ENCODE results near the gene SLC43A1.

The SLC43A1 gene

DNA sequence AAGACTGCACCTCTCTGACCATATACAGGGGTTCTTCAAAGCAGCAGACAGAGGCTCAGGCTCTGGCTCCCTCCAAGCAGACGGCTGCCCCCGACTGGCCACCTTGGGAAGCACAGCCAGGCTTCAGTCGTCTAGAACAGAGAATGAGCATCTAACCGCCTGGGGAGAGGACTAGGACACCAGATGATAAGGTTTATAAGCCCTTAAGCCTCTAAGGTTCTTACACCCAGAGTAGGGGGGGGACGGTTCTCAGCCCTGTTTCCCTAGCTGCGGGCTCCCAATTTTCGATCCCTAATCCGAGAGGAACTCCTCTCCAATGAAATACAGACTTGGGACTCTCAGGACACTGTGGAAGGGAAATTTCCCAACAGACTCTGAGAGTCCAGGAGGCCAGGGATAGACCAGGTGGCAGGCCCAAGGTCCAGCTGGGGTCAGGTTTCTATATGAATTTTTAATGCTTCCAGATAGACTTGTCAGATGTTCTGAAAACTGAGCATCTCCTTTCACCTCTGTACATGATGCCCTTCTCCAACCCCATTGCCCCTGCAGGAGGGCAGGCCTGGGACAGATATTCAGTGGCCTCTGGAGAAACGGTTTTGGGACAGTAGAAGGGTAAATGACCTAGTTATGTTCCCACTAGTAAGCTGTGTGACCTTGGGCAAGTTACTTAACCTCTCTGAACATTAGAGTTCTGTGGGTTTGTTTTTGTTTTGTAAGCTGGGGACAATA lies 34.9 kb downstream of the SLC43A1 start:
- FAIRE-seq (no peak), DNase-seq (ENCODE audit: insufficient read length, low spot score) (peak; percentile 59)

DNA sequence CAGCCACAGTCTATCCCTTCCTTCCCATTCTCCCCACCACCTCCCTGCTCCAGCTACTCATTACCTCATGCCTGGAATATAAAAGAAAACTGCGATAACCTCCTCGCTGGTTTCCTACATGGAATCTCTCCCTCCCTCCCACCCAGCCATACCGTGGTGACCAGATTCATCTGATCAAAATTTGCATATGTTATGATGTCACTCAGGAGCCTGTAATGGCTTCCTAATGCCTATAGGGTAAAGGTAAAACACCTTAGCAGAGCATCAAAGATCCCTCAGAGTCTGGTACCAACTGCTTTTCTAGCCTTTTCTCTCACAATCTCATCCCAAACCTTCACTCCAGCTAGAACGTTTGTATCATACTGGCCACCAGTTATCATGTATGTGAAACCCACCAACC lies 35.6 kb downstream of the SLC43A1 start:
- FAIRE-seq = no peak
- no peak for DNase-seq (ENCODE audit: insufficient read length, low spot score)

DNA sequence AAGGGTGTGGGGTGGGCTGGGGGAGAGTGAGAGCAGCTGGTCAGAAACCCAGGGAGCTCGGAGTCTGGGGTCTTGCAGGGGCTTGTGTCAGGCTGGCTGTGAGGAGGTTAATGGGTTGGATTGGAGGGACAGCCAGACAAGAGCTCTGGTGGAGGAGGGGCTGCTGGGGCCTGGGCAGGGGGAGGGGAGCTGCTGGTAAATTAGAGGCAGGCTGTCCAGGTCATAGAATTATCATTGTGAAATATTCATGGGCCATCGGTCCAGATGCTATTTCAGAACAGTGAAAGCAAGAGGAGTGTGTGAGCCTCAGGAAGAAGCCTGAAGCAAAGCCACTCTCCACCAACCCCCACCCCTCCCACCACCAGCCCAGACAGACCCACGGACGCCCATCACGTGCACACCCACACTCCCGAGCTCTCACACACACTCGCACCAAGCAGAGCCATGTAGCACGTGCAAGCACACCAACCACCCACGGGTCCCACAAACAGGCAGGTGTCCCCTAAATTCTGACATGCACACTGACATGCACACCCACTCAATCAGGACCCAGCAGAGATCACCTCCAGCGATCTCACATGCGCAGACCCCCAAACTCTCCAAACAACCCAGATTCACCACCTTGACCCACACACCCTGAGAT lies 36.4 kb downstream of the SLC43A1 start:
- DNase-seq (ENCODE audit: insufficient read length, low spot score) = no peak
- no peak for FAIRE-seq

DNA sequence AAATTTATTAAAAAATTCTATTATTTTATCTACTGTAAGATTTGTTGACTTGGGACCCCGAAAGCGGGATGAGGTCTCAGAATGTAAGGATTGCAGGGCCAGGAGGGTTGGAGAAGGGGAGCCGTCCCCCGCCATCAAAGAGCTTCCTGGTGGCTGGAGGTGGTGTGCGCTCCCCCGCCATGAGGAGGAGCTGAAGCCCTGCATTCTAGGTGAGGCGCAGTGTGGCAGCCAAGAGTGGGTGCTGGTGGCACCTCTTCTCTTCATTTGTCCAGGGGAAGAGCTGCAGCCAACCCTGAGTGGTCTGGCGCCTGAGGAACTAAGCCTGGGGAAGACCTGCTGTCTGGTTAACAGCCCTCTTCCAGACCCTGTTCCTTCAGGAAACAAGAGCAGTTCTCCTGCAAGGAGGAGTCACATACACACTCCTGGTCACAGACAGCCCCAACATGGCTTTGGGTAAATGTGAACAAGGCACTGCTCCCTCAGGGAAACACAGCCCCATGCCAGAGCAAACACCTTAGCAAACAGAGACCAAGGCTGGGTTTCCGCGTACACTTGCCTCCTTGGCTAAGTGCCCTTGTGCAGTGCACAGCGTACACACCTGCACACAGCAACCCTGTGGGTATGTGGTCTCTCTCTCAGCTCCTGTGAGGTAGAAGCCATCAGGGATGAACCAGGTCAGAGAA lies 37.9 kb downstream of the SLC43A1 start:
- DNase-seq (ENCODE audit: insufficient read length, low spot score) (no peak), FAIRE-seq (no peak)

DNA sequence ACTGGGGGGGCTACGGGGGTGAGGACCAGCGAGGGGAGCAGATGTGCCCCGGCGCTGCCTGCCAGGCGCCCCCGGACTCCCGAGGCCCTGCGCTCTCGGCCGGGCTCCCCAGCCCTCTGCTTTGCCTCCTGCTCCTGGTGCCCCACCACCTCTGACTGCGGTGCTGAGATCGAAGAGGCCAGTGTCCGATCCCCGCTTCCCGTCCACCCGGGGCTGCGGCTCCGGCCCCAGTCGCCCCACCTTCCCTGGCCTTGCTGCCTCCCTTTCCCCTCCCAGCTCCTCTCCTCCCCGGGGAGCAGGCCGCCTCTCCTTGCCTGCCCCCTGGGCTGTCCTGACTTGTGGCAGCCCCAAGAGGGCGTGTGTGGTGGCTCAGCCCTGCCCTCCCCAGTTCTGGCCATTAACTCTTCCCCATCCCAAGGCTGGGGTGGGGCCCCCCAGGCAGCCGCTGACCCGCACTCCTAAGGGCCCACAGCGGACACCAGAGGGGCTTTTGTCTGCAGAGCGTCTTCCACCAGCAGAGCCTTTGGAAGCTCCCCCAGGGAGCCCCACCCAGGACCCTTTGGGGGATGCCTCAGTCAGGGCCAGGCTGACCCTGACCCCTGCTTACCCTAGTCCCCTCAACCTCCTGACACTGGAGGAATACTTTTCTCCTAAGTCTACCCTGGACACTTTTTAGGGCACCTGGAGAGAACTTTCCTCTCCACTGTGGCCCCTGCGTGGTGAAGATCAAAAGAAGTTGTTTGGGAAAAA lies 38.6 kb downstream of the SLC43A1 start:
- DNase-seq (ENCODE audit: insufficient read length, low spot score) (no peak), FAIRE-seq (no peak)

DNA sequence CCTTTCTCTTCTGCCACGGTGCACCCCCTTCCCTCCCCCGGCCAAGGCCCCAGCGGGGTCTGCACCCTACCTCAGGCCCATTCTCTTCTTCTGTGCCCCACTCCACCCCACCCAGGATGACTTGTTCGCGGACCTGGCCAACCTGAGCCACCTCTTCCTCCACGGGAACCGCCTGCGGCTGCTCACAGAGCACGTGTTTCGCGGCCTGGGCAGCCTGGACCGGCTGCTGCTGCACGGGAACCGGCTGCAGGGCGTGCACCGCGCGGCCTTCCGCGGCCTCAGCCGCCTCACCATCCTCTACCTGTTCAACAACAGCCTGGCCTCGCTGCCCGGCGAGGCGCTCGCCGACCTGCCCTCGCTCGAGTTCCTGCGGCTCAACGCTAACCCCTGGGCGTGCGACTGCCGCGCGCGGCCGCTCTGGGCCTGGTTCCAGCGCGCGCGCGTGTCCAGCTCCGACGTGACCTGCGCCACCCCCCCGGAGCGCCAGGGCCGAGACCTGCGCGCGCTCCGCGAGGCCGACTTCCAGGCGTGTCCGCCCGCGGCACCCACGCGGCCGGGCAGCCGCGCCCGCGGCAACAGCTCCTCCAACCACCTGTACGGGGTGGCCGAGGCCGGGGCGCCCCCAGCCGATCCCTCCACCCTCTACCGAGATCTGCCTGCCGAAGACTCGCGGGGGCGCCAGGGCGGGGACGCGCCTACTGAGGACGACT lies 39.3 kb downstream of the SLC43A1 start:
- DNase-seq (ENCODE audit: insufficient read length, low spot score) = no peak
- no peak for FAIRE-seq

DNA sequence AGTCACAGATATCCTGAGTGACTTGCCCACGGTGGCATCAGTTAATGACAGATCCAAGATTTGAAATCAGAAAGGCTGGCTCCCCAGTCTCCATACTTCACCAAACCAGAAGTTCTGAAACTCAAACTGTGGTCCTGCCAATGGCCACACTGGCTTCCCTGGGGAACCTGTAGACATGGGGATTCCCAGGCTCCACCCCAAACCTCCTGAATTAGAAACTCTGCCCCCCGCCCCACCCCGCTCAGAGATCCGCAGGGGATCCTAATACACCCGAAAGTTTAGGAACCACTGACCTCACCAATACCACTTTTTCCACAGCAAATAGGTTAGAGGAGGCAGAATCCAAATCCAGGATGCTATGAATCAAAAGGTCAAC lies 39.8 kb downstream of the SLC43A1 start:
- DNase-seq (ENCODE audit: insufficient read length, low spot score) (no peak), FAIRE-seq (no peak)

DNA sequence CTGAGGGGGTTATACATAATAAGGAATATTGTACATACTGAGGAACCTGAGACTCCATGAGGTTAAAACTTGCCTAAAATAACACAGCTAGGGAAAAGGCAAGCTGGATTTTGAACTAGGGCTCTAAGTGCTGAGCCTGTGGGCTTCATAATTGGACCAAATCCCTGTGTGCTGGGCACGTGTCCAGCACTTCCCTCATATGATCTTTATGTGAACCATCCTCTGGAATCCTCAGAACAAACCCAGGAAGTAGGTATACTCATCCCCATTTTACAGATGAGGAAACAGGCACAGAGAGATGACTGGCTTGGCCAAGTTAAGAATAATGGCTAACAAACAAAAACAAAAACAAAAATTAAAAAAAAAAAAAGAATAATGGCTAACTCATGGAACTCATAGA lies 40.3 kb downstream of the SLC43A1 start:
- FAIRE-seq = no peak
- DNase-seq (ENCODE audit: insufficient read length, low spot score) = no peak

DNA sequence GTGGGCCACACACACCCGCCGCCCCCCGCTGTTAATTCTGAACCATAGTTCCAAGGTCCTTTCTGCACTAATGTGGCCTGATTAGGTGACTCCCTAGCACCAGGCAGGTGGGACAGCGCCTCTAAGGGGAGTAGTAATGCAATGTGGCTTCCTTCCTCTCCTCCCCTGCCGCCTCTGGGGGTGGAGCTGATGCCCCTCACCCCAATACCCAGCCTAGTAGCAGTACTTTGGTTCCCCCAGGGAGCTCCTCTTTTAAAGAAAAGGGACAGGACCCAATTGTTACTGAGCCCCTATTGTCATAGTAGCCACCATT lies 40.7 kb downstream of the SLC43A1 start:
- no peak for FAIRE-seq

DNA sequence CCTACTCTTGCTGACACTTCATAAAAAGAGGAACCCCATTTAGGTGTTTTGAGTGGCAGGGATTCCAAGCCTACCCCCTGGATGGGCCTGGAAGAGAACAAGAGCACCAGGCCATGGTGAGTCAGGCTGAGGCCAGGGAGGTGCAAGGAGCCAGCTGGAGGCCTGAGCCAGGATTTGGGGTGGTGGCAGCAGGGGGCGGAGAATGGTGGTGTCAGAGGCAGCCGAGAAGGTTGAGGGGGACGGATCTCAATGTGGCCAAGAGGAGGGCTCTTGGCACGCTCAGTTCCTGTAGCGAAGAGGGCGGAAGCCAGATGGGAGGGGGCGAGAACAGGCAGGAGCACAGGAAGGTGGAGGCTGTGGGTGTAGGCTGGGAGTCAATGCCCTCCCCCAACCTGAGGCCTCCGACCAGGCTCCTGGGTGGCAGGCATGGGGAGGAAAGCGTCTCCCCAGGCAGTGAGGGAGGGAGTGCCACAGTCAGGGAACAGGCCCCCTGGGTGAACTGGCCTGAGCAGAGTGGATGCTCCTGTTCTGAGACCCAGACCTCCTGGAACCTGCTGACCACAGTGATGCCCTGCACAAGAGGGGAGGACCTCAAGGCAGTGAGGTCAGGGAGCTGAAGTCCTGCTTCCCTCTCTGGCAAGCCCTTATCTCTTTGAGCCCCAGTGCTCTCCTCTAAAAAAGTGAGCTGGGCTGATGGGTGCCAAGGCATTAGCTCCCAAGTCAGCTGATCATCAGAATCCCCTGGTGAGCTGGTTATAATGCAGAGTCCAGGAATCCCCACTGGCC lies 41.3 kb downstream of the SLC43A1 start:
- DNase-seq (ENCODE audit: insufficient read length, low spot score) (no peak), FAIRE-seq (no peak)

More for the DNA sequence above, 40.7 kb downstream of the SLC43A1 start:
- no peak for DNase-seq (ENCODE audit: insufficient read length, low spot score)

DNA sequence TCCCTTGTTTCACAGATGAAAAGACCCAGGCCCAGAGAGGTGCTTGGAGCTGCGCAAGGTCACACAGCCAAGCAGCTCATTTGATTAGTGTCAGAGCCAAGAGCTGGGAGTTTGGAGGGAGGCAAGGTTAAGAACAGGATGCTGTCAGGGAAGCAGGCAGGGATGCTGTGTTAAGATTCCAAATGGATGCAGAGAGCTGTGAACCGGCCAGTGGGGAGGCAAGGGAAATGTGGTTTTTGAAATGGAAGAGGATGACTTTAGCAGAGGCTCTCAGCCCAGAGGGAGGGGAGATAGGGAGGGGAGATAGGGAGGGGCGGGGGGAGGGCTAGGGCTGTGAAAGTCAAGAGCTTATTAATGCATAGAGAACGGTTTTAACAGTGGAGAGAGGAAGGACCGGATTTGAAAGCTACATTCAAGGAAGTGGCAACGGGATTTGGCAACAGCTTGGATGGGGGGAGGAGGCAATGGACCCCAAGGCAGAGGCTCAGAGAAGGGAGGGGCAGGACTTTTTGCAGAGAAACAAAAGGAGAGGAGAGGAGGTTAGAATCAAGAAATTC lies 42.1 kb downstream of the SLC43A1 start:
- no peak for DNase-seq (ENCODE audit: insufficient read length, low spot score)
- FAIRE-seq = no peak

DNA sequence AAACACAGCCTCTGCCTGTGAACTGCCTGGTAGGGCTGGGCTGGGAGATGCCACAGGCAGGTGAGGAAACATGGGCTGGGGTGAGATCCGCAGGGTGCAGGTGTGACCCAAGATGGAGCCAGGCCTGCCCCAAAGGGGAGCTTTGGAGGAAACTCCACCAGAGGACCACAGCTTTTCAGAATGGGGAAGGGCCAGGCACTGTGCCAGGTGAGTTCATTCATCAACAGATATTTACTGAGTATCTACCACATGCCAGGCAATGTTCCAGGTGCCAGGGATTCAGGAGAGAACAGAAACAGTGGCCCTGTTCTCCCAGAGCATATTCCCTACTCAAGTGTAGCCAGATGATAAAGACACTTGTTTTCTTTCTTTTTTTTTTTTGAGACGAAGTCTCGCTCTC lies 44.0 kb downstream of the SLC43A1 start:
- FAIRE-seq = no peak

DNA sequence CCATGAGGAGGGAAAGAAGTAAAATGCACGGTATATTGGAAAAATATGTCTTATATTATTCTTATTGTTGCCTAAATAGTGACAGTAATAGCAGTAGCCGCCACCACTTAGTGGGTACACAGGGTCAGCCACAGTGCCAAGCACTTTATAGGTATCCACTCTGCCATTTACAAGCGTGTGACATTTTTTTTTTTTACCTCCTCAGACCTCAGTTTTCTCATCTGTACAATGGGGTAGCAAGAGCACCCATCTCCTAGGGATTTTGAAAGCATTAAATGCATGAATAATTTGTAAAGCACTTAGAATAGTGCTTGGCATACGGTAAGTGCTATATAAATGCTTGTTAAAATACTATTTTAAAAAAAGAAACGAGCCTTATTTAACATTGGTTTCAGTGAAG lies 46.2 kb downstream of the SLC43A1 start:
- no peak for FAIRE-seq
- DNase-seq (ENCODE audit: insufficient read length, low spot score) = no peak

More for the DNA sequence above, 44.0 kb downstream of the SLC43A1 start:
- DNase-seq (ENCODE audit: insufficient read length, low spot score) = no peak

DNA sequence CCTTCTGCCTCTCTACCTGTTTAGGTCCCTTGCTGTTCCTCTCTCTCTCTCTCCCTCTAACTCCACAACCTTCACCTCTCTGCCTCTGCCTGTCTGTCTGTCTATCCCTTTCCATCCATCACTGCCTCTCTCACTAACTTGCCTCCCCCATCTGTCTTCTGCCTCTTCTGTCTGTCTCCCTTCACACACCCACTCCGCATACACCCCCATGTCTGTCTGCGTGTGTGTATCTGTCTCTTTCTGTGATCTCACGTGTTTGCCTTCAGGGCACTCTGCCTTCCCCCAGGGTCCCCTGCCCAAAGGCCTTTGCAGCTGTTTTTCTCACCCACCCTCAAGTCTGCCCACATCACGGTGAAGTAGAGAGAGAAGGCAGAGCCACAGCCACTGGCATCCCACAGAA lies 47.2 kb downstream of the SLC43A1 start:
- FAIRE-seq = no peak
- no peak for DNase-seq (ENCODE audit: insufficient read length, low spot score)

DNA sequence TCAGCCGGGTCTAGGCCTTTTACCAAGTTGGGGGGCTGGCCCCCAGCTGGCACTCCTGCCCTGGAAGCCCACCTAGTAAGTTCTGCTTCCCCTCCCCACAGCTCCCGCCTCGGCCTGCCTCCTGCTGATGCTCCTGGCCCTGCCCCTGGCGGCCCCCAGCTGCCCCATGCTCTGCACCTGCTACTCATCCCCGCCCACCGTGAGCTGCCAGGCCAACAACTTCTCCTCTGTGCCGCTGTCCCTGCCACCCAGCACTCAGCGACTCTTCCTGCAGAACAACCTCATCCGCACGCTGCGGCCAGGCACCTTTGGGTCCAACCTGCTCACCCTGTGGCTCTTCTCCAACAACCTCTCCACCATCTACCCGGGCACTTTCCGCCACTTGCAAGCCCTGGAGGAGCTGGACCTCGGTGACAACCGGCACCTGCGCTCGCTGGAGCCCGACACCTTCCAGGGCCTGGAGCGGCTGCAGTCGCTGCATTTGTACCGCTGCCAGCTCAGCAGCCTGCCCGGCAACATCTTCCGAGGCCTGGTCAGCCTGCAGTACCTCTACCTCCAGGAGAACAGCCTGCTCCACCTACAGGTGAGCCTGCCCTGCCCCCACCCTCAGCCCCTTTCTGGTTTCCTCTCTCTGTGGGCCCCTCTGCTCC lies 47.9 kb downstream of the SLC43A1 start:
- FAIRE-seq (no peak), DNase-seq (ENCODE audit: insufficient read length, low spot score) (no peak)

DNA sequence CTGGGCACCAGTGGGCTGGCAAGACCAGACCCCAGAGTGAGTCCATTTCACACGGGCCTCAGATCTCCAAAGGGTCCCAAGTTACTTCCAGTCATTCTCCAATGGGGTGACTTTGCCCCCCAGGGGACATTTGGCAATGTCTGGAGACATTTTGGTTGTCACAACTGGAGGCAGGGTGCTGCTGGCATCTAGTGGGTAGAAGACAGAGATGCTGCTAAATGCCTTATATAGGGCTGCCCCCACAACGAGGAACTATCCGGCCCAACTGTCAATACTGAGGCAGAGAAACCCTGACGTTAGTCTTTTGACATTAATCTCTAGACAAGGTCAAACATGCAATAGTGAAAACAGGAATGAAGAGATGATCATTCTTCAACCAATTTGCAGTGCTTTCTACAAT lies 48.8 kb downstream of the SLC43A1 start:
- FAIRE-seq = no peak
- DNase-seq (ENCODE audit: insufficient read length, low spot score) = no peak

DNA sequence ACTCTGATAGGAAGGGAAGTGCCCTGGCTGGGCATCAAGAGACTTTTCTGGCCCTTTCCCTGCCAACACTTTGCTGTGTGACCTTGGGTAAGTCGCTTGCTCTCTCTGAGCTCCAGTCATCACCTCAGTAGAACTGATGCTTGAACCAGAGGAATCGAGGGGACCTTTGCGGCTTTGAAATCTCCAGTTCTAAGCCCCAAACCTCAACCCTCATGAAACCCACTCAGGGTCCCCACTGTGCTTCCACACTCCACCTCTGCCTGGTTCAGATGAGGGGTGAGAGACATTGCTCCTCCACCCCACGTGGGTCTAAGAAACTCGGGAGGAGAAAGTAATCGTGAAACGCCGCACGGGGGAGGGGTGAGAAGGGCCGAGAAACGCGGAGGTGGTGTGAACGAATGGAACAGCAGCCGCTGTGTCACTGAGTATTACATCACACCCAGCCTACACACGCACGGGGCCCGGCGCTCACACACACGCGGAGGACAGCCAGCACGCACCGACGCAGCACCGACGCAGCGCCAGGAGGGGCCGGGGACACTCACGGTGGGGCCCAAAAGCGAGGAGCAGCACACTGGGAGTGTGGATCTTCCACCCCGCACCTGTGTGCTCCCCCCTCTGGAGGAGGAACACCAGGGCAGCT lies 50.8 kb downstream of the SLC43A1 start:
- FAIRE-seq (no peak), DNase-seq (ENCODE audit: insufficient read length, low spot score) (no peak)

DNA sequence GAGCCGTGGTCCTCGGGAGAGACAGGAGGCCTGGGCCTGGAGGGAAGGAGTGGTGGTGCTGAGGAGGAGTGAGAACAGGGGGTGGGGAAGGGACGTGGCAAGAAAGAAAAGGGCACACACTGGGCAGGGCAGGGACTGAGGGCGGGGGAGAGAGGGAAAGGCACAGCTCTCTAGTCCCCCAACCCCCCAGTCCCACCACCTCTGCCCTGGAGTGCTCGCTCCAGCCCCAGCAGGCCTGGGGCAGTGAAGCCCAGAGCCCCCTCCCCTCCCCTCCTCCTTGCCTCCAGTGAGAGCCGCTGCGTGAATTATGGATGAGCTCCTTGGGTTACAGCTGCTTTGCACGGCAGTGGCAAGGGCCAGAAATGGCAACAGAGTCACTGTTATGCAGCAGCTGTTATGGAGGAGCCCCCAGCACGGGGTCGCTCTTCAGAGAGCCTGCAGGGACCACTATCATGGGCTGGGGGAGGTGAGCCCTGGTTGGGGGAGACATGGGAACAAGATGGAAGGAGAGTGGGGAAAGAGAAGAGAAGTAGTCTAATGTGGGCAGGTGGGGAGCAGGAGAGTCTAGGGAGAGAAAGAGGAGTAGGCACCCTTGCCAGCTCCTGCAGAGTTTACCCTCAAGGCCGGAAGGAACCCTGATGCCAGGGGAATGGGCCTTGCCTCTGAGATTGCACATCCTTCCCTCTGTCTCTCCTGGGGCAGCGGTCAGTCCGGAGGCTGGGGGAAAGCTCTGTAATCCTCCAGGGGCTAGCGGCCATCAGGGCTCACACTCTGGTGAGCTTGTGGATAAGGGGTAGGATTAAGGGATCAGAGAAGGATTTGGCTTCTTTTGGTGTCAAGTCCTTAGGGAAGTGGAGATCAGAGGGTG lies 51.6 kb downstream of the SLC43A1 start:
- FAIRE-seq (no peak), DNase-seq (ENCODE audit: insufficient read length, low spot score) (no peak)
